HG02981 (cell line): Measurements from ENCODE around the gene OTOL1.

Experiments used
- ATAC-seq: cut with Tn5 transposase; IDR thresholded peaks from one replicate; pipeline ENCODE4 v1.9.1; 2021; ENCODE audit warnings: mild to moderate bottlenecking, moderate library complexity; ENCODE audit not compliant: unreplicated experiment

OTOL1 gene

DNA sequence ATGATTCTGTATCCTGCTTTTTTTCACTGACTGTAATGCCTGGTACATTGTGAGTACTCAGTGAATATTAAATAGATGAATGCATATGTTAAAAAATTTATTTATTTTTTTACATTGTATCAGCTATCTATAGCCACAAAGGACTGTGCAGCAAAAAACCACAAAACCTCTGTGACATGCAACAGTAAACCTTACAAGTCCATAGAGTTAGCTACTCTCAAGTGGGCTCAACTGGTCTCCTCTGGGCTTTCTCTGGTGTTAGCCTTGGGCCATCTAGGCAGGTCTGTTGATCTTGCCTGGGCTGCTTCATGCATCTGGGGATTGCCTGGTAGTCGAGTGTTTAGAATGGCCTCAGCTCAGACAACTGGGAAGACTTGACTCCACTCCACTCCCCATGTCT is 35.3 kb downstream of the OTOL1 start:
- no peak for ATAC-seq

- ATAC-seq = no peak
Observed at GRCh38 chr3:161540594-161540993, 44.0 kb downstream of the OTOL1 start.

DNA sequence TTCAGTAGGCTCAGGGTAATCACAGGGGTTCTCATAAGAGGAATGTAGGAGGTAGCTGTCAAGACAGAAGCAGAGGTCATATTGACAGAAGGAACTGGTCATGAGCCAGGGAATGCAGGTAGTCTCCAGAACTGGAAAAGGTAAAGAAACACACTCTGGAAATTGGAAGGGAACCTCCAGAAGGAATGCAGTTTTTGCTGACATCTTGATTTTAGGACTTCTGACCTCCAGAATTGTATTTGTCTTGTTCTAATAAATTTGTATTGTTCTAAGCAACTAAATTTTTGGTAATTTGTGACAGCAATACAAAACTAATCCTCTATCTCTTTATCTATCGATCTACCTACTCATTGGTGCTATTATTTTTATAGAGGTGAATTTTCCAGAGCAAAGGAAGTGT is 49.2 kb downstream of the OTOL1 start:
- ATAC-seq = no peak

DNA sequence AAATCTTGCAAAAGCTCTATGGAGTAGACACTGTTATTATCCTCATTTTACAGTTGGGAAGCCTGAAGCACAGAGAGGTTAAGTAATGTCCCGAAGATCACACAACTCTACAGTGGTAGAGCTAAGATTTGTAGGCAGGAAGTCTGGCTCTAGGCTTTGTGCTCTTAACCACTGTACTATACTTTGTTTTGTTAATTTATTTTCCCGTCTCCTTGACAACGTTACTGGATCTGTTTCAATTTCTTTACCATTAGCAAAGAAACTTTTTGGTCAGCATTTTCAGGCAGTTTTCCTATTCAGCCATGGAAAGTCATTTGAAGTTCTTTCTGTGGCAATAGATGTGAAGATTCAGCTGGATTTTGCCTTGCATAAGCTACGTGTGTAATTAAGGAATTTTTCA is 51.7 kb downstream of the OTOL1 start:
- ATAC-seq = no peak

- no peak for ATAC-seq
Observed at GRCh38 chr3:161549261-161549660, 52.7 kb downstream of the OTOL1 start.

GRCh38 chr3:161550491-161551195 is 54.0 kb downstream of the OTOL1 start:
- no peak for ATAC-seq

- no peak for ATAC-seq
Observed at GRCh38 chr3:161551697-161552096, 55.1 kb downstream of the OTOL1 start.

- no peak for ATAC-seq
Observed at GRCh38 chr3:161552984-161553560, 56.5 kb downstream of the OTOL1 start.
